Measurements from ENCODE around the gene SPN. TPM values are rescaled to one million over a fixed set of nuclear protein-coding genes. Genes with fewer than 3 reads are reported as not detected.
"Not testable (repeated sequence)": the region's sequence is repeated elsewhere in the genome, so short reads cannot be mapped to it uniquely, and the experiment has no call there.

SPN gene
- total RNA-seq, 4 donors from 2014 or later = 1.1 to 1.5 (median 1.3) TPM

DNA sequence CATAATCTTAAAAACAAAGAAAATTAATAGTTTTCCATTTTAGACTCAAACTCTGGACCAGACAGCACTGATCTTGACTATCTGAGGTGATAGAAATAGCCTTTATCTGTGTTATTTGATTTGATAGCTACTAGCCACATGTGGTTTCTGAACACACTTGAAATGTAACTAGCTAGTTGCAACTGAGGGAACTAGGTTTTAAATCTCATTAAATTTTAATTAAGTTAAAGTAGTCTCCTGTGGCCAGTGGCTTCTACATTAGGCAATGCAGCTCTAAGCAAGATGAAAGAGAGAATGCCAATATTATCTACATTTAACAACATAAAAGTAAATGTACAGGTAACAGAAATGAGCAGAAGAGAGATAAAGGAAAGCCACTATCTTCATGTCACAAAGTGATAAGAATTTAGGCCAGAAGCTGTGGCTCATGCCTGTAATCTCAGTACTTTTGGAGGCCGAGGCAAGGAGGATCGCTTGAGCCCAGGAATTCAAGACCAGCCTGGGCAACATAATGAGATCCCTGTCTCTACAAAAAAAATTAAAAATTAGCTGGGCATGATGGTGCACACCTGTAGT is 11.2 kb upstream of the SPN start:
- H3K4me1 ChIP-seq = no peaks in the 10 kb centered on the region
- H3K27ac ChIP-seq = no peak overlapping the region
- TF ChIP-seq, protein P1, sequence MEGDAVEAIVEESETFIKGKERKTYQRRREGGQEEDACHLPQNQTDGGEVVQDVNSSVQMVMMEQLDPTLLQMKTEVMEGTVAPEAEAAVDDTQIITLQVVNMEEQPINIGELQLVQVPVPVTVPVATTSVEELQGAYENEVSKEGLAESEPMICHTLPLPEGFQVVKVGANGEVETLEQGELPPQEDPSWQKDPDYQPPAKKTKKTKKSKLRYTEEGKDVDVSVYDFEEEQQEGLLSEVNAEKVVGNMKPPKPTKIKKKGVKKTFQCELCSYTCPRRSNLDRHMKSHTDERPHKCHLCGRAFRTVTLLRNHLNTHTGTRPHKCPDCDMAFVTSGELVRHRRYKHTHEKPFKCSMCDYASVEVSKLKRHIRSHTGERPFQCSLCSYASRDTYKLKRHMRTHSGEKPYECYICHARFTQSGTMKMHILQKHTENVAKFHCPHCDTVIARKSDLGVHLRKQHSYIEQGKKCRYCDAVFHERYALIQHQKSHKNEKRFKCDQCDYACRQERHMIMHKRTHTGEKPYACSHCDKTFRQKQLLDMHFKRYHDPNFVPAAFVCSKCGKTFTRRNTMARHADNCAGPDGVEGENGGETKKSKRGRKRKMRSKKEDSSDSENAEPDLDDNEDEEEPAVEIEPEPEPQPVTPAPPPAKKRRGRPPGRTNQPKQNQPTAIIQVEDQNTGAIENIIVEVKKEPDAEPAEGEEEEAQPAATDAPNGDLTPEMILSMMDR (IDR thresholded peaks at IDR 0.05) = no peak
- TF ChIP-seq EP300 (IDR thresholded peaks at IDR 0.05) (no peak), POLR2A (IDR thresholded peaks at IDR 0.05) (no peak)
- 91 to 95% methylated on average over 2 of the region's 2 CpGs for whole genome bisulfite sequencing, 2 donors
- H3K27me3 ChIP-seq = no peaks in the 10 kb centered on the region
- H3K9me3 ChIP-seq = no peaks in the 10 kb centered on the region
- H3K36me3 ChIP-seq = no peaks in the 10 kb centered on the region
- H3K4me3 ChIP-seq = no peak overlapping the region
- no peak for DNase-seq (ENCODE audit: low spot score in 2 of 2)

DNA sequence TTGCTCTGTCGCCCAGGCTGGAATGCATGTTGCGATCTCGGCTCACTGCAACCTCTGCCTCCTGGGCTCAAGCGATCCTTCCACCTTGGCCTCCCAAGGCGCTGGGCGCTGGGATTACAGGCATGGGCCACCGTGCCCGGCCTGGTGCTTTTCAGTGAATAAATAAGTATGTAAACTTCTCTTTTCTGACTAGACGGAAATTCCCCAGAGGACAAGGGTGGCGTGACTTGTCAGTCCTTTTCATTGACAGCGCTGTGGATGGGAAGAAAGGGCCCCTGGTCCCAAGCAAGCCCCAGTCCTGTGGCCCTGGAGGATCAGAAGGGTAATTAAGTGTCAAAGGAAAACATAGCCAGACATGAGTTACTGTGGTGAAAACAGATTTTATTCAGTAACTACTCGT is 9.6 kb upstream of the SPN start:
- no peak for DNase-seq (ENCODE audit: low spot score in 2 of 2)
- 51 to 53% methylated on average over 12 of the region's 12 CpGs for WGBS, 2 donors
- Histone ChIP-seq H3K36me3 (no peaks in the 10 kb centered on the region), H3K9me3 (no peaks in the 10 kb centered on the region), H3K27me3 (no peaks in the 10 kb centered on the region), H3K4me3 (no peak overlapping the region), H3K27ac (no peak overlapping the region), H3K4me1 (no peaks in the 10 kb centered on the region)
- TF ChIP-seq, protein P1 (IDR thresholded peaks at IDR 0.05) = no peak
- TF ChIP-seq POLR2A (IDR thresholded peaks at IDR 0.05) (no peak), EP300 (IDR thresholded peaks at IDR 0.05) (no peak)

DNA sequence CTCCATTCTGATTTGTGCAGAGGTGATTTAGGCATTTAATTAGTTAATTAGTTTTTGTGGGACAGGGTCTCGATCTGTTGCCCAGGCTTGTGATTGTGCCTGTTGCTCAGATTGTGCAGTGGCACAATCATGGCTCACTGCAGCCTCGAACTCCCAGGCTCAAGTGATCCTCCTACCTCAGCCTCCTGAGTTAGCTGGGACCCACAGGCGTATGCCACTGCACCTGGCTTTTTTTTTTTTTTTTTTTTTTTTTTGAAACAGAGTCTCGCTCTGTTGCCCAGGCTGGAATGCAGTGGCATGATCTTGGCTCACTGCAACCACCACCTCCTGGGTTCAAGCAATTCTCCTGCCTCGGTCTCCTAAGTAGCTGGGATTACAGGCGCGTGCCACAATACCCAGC is 9.2 kb upstream of the SPN start:
- WGBS, 2 donors = 90 to 91% methylated on average over 7 of the region's 7 CpGs
- H3K27me3 ChIP-seq; H3K4me3 ChIP-seq; H3K4me1 ChIP-seq; H3K27ac ChIP-seq; DNase-seq (ENCODE audit: low spot score in 2 of 2); H3K36me3 ChIP-seq; H3K9me3 ChIP-seq: not testable (repeated sequence)

- H3K27ac ChIP-seq = no peak overlapping the region
- H3K9me3 ChIP-seq = no peaks in the 10 kb centered on the region
- no peaks in the 10 kb centered on the region for H3K27me3 ChIP-seq
- TF ChIP-seq, protein P1 (IDR thresholded peaks at IDR 0.05) = no peak
- TF ChIP-seq EP300 (IDR thresholded peaks at IDR 0.05) = no peak
- TF ChIP-seq POLR2A (IDR thresholded peaks at IDR 0.05) = no peak
- no peak for DNase-seq (ENCODE audit: low spot score in 2 of 2)
- no peak overlapping the region for H3K4me3 ChIP-seq
- H3K36me3 ChIP-seq = no peaks in the 10 kb centered on the region
- WGBS, 2 donors = 69 to 71% methylated on average over 11 of the region's 11 CpGs
- no peaks in the 10 kb centered on the region for H3K4me1 ChIP-seq
Measured at GRCh38 chr16:29656688-29657523, 6.1 kb upstream of the SPN start.

GRCh38 chr16:29658705-29659104 is 4.3 kb upstream of the SPN start:
- H3K27me3 ChIP-seq = no peaks in the 10 kb centered on the region
- H3K27ac ChIP-seq = no peak overlapping the region
- H3K4me1 ChIP-seq = no peaks in the 10 kb centered on the region
- no peaks in the 10 kb centered on the region for H3K36me3 ChIP-seq
- TF ChIP-seq POLR2A (IDR thresholded peaks at IDR 0.05) = no peak
- TF ChIP-seq, protein P1 (IDR thresholded peaks at IDR 0.05) = no peak
- no peak for TF ChIP-seq EP300 (IDR thresholded peaks at IDR 0.05)
- 69 to 81% methylated on average over 6 of the region's 6 CpGs for WGBS, 2 donors
- DNase-seq (ENCODE audit: low spot score in 2 of 2) = no peak
- no peak overlapping the region for H3K4me3 ChIP-seq
- no peaks in the 10 kb centered on the region for H3K9me3 ChIP-seq

Data from tibial nerve (tissue), 4 donors.